GM10847 (cell line): ENCODE results near the gene GNAQ.

ENCODE experiments used
- POLR2A ChIP-seq: IDR thresholded peaks from 2 replicates; pipeline ENCODE4 v1.6.1; 2011; ENCODE audit not compliant: insufficient read length; ENCODE audit errors: extremely low read depth

Gene GNAQ

GRCh38 chr9:77991191-77991590 is 40.4 kb downstream of the GNAQ start:
- no peak for TF ChIP-seq POLR2A

- TF ChIP-seq POLR2A: no peak
Measured at GRCh38 chr9:77989909-77990308, 41.7 kb downstream of the GNAQ start.

GRCh38 chr9:77989458-77989857 is 42.2 kb downstream of the GNAQ start:
- no peak for TF ChIP-seq POLR2A

- TF ChIP-seq POLR2A: no peak
Measured at GRCh38 chr9:77988630-77989029, 43.0 kb downstream of the GNAQ start.

GRCh38 chr9:77987880-77988525 is 43.6 kb downstream of the GNAQ start:
- no peak for TF ChIP-seq POLR2A

- TF ChIP-seq POLR2A: no peak
Measured at GRCh38 chr9:77987081-77987656, 44.4 kb downstream of the GNAQ start.

- TF ChIP-seq POLR2A: no peak
Measured at GRCh38 chr9:77985996-77986395, 45.6 kb downstream of the GNAQ start.

GRCh38 chr9:77983320-77983662 is 48.3 kb downstream of the GNAQ start:
- TF ChIP-seq POLR2A: no peak

- TF ChIP-seq POLR2A: no peak
Measured at GRCh38 chr9:77982581-77983319, 48.9 kb downstream of the GNAQ start.

- TF ChIP-seq POLR2A: no peak
Measured at GRCh38 chr9:77981907-77982306, 49.7 kb downstream of the GNAQ start.

GRCh38 chr9:77981332-77981731 is 50.3 kb downstream of the GNAQ start:
- no peak for TF ChIP-seq POLR2A

GRCh38 chr9:77980622-77981021 is 51.0 kb downstream of the GNAQ start:
- no peak for TF ChIP-seq POLR2A

- no peak for TF ChIP-seq POLR2A
Measured at GRCh38 chr9:77978086-77978781, 53.4 kb downstream of the GNAQ start.

- no peak for TF ChIP-seq POLR2A
Measured at GRCh38 chr9:77977210-77977611, 54.4 kb downstream of the GNAQ start.

GRCh38 chr9:77975806-77976205 is 55.8 kb downstream of the GNAQ start:
- TF ChIP-seq POLR2A: no peak

GRCh38 chr9:77975036-77975435 is 56.6 kb downstream of the GNAQ start:
- TF ChIP-seq POLR2A: no peak
